GM12891 (cell line): ENCODE results near the gene RAB3B.

Experiments
- PAX5 ChIP-seq: IDR thresholded peaks from 2 replicates; pipeline ENCODE4 v1.6.1; 2011; ENCODE audit warnings: low read length, moderate library complexity, mild to moderate bottlenecking; ENCODE audit not compliant: insufficient read depth, severe bottlenecking
- POLR2A ChIP-seq: IDR thresholded peaks from 2 replicates; pipeline ENCODE4 v1.6.1; 2011; ENCODE audit warnings: low read depth, low read length, control low read depth
- POLR2AphosphoS5 ChIP-seq: IDR thresholded peaks from 2 replicates; pipeline ENCODE4 v1.6.1; 2011; ENCODE audit warnings: low read depth, low read length, control low read depth
- SPI1 ChIP-seq: IDR thresholded peaks from 2 replicates; pipeline ENCODE4 v1.6.1; 2011; ENCODE audit warnings: low read depth, low read length, control low read depth
- TAF1 ChIP-seq: IDR thresholded peaks from 2 replicates; pipeline ENCODE4 v1.6.1; 2011; ENCODE audit warnings: low read depth, low read length, control low read depth

GRCh38 chr1:52007215-52008002 is 16.9 kb upstream of the RAB3B start:
- no peak for TF ChIP-seq POLR2AphosphoS5
- TF ChIP-seq POLR2A: no peak
- no peak for TF ChIP-seq SPI1
- TF ChIP-seq TAF1: no peak
- TF ChIP-seq PAX5: no peak
